Measurements from ENCODE around the gene PHRF1. TPM values are rescaled to one million over a fixed set of nuclear protein-coding genes. Genes with fewer than 3 reads are reported as not detected.

Gene PHRF1
- total RNA-seq, 3 donors from 2014 or later (not counting 1 experiment from before 2014, with no cell fraction given): 46.1 to 52.0 (median 46.9) TPM

DNA sequence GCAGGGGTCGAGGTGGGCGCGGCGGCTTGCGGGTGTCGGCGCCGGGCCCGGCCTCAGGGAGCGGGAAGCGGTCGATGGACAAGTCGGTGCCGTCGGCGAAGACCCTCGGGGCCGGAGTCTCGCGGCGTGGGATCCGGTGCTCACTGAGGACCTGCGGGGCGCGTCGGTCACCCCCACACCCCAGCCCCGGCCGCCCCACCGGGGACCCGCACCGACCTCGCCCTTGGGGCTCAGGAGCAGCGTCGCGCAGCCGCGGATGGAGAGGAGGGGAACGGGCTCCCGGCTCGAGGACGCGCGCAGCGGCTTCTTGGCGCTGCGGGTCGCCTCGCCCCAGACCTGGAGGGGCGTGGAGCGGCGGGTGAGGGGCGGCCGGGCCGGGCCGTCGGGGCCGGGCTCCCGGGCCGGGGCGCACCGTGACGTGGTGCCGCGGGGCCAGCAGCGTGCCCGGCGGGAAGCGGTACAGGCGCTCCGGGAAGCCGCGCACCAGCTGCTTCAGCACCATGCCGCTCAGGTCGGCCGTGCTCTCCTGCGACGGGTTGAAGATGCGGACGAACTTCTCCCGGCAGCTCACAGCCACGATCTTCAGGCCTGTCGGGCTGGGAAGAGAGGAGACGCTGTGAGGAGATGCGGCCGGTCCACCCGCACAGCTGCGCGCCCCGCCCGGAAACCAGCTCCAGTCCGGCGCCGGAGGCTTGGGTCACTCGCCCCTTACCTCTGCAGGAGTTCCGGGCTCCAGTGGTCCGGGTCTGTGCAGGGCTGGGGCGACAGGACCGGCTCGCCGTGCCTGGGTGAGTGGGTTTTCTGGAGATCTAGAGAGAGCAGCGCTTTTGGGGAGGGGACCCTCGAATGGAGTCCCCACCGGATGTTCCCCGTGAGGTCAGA is 20.2 kb upstream of the PHRF1 start:
- ATAC-seq (no peak), DNase-seq (peak in 1 of 2 donors; percentile 67)
- no peaks in the 10 kb centered on the region for H3K36me3 Mint-ChIP-seq
- no peaks in the 10 kb centered on the region for H3K9me3 ChIP-seq (ENCODE audit: control insufficient read depth, insufficient read depth, low read length)
- H3K27ac Mint-ChIP-seq: no peak overlapping the region
- no peak overlapping the region for H3K4me3 ChIP-seq (ENCODE audit: low read length)
- peaks cover 0 to 5% of the 10 kb centered on the region in 2 donors for H3K27me3 Mint-ChIP-seq (ENCODE audit: low read depth in 2 of 2)
- no peaks in the 10 kb centered on the region for H3K9me3 Mint-ChIP-seq
- peak overlapping the region; percentile 60 for H3K4me3 Mint-ChIP-seq
- peaks cover 5 to 12% of the 10 kb centered on the region in 2 donors for H3K4me1 Mint-ChIP-seq
- H3K36me3 ChIP-seq (ENCODE audit: control insufficient read depth, insufficient read depth, low read length): no peaks in the 10 kb centered on the region
- TF ChIP-seq CTCF (IDR thresholded peaks at IDR 0.05): no peak
- no peaks in the 10 kb centered on the region for H3K27me3 ChIP-seq (ENCODE audit: control insufficient read depth, insufficient read depth, low read length)
- intact Hi-C loops (cut with micrococcal nuclease): loop anchor here (1.0 kb wide), 1 partner anchor 167 kb away; no protein-coding TSS in a partner anchor
- H3K27ac ChIP-seq (ENCODE audit: low read length): no peak overlapping the region
- 3% methylated on average over 103 of the region's 104 CpGs for WGBS (ENCODE audit: insufficient coverage)
- H3K4me1 ChIP-seq (ENCODE audit: control insufficient read depth, insufficient read depth, low read length): peaks cover 33% of the 10 kb centered on the region

DNA sequence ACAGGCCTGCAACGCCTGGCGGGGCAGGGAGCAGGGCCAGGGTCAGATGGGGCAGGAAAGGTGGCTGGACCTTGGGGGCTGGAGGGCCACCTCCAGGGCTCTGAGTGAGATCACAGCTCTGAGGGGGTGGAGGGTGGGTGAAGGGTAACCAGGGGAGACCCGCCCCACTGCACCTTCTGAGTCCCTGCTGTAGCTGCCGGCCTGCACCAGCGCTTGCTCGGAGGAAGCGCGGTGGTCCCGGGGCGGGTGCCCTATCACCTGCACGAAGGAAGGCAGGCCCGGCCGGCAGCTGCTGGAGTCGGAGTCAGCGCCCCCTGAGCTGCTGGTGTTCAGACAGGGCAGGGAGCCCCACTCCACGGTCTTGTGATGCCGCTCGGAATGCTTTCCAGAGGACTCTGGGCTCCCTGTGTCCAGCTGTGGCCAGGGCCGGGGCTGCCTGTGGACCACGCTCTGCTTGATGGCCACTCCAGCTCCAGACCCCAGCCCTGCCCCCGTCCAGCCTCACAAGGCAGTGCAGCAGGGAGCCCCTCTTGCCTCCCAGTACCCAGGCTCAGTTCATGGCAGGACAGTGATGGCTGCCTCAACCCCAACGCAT is 19.5 kb upstream of the PHRF1 start:
- Histone ChIP-seq H3K4me3 (ENCODE audit: low read length) (no peak overlapping the region), H3K36me3 (ENCODE audit: control insufficient read depth, insufficient read depth, low read length) (no peaks in the 10 kb centered on the region), H3K4me1 (ENCODE audit: control insufficient read depth, insufficient read depth, low read length) (peaks cover 38% of the 10 kb centered on the region), H3K27me3 (ENCODE audit: control insufficient read depth, insufficient read depth, low read length) (no peaks in the 10 kb centered on the region), H3K27ac (ENCODE audit: low read length) (no peak overlapping the region), H3K9me3 (ENCODE audit: control insufficient read depth, insufficient read depth, low read length) (no peaks in the 10 kb centered on the region)
- Mint-ChIP-seq H3K27ac (no peak overlapping the region), H3K9me3 (no peaks in the 10 kb centered on the region), H3K36me3 (no peaks in the 10 kb centered on the region), H3K27me3 (ENCODE audit: low read depth in 2 of 2) (peaks cover 0 to 5% of the 10 kb centered on the region in 2 donors), H3K4me3 (peak overlapping the region; percentile 60), H3K4me1 (peaks cover 5 to 18% of the 10 kb centered on the region in 2 donors)
- DNase-seq (no peak), ATAC-seq (no peak)
- no peak for TF ChIP-seq CTCF (IDR thresholded peaks at IDR 0.05)
- WGBS (ENCODE audit: insufficient coverage): 72% methylated on average over 22 of the region's 22 CpGs
- intact Hi-C loops (cut with micrococcal nuclease): no loop called here

DNA sequence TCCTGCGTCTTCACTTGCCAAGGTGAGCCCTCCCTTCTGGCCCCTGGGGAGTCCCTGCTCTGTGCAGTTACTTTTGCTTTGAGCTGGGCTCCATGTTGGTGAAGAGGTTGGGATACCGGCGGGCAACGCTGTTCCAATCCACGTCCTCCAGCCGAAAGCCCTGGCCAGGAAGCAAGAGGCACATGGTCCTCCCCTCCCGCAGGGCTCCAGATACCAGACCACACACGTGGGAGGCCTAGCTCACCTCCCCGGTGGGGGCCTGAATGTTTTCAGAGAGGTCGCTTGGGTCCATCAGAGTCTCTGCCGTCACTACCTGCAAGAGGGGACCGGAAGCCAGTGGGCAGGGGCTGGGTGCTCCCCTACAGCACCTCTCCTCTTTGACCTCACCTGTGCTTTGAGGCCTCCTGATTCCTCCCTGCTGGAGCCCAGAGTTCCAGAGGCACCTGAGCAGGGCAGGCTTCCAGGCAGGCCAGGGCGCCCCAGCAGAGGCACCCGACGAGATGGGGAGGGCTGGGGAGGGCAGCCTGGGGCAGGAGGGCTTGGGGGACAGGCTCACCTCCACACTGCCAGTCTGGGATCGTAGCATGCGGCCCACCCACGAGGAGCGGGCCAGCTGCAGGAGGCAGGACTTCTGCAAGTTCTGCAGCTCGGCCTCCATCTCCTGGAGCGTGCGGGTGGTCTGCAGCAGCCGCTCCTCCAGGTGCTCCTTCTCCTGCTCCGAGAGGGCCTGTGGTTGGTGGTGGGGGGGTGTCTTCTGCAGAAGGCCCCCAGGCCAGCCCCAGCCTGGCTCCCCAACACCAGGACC is 18.7 kb upstream of the PHRF1 start:
- H3K27me3 Mint-ChIP-seq (ENCODE audit: low read depth in 2 of 2): peaks cover 0 to 5% of the 10 kb centered on the region in 2 donors
- Histone ChIP-seq H3K27ac (ENCODE audit: low read length) (no peak overlapping the region), H3K27me3 (ENCODE audit: control insufficient read depth, insufficient read depth, low read length) (no peaks in the 10 kb centered on the region), H3K36me3 (ENCODE audit: control insufficient read depth, insufficient read depth, low read length) (no peaks in the 10 kb centered on the region), H3K4me1 (ENCODE audit: control insufficient read depth, insufficient read depth, low read length) (peaks cover 43% of the 10 kb centered on the region), H3K4me3 (ENCODE audit: low read length) (no peak overlapping the region), H3K9me3 (ENCODE audit: control insufficient read depth, insufficient read depth, low read length) (no peaks in the 10 kb centered on the region)
- intact Hi-C loops (cut with micrococcal nuclease): no loop called here
- ATAC-seq (no peak), DNase-seq (no peak)
- H3K4me3 Mint-ChIP-seq: peak overlapping the region; percentile 13
- peaks cover 5 to 18% of the 10 kb centered on the region in 2 donors for H3K4me1 Mint-ChIP-seq
- no peaks in the 10 kb centered on the region for H3K36me3 Mint-ChIP-seq
- 88% methylated on average over 23 of the region's 24 CpGs for WGBS (ENCODE audit: insufficient coverage)
- no peak overlapping the region for H3K27ac Mint-ChIP-seq
- H3K9me3 Mint-ChIP-seq: no peaks in the 10 kb centered on the region
- TF ChIP-seq CTCF (IDR thresholded peaks at IDR 0.05): no peak

Measured in natural killer cell (primary cell).